HG03558 (cell line): ENCODE data around the gene SERPINE2.
A peak's percentile ranks its signal among the peaks of the same experiment; 100 is the strongest.

Source experiments
- ATAC-seq: cut with Tn5 transposase; IDR thresholded peaks from one replicate; pipeline ENCODE4 v1.9.1; 2021; ENCODE audit warnings: moderate number of reproducible peaks; ENCODE audit not compliant: unreplicated experiment; ENCODE audit errors: extremely low read depth

The SERPINE2 gene

GRCh38 chr2:223980803-223981202 lies 58.3 kb downstream of the SERPINE2 start:
- ATAC-seq: no peak

GRCh38 chr2:223980397-223980735 lies 58.7 kb downstream of the SERPINE2 start:
- ATAC-seq: no peak

- no peak for ATAC-seq
These were observed 59.2 kb downstream of the SERPINE2 start for GRCh38 chr2:223979730-223980396.

GRCh38 chr2:223978451-223978850 lies 60.6 kb downstream of the SERPINE2 start:
- ATAC-seq: no peak

GRCh38 chr2:223976635-223977226 lies 62.4 kb downstream of the SERPINE2 start:
- no peak for ATAC-seq

GRCh38 chr2:223973606-223974005 lies 65.5 kb downstream of the SERPINE2 start:
- ATAC-seq: no peak

- ATAC-seq: no peak
These were observed 66.4 kb downstream of the SERPINE2 start for GRCh38 chr2:223972656-223973102.

GRCh38 chr2:223971731-223972130 lies 67.4 kb downstream of the SERPINE2 start:
- ATAC-seq: no peak

GRCh38 chr2:223970343-223971128 lies 68.5 kb downstream of the SERPINE2 start:
- ATAC-seq: no peak

- no peak for ATAC-seq
These were observed 69.2 kb downstream of the SERPINE2 start for GRCh38 chr2:223969856-223970255.

GRCh38 chr2:223969315-223969714 lies 69.8 kb downstream of the SERPINE2 start:
- no peak for ATAC-seq

GRCh38 chr2:223967981-223968380 lies 71.1 kb downstream of the SERPINE2 start:
- no peak for ATAC-seq

GRCh38 chr2:223959688-223960087 lies 79.4 kb downstream of the SERPINE2 start:
- no peak for ATAC-seq

- peak; percentile 57 for ATAC-seq
These were observed 81.8 kb downstream of the SERPINE2 start, which contains the start of gene MRPL44 for GRCh38 chr2:223957092-223957851. TSS of gene MRPL44 (plus strand) at chr2:223957463. CDS start at chr2:223957473, 10 bp downstream.

GRCh38 chr2:223956300-223956699 lies 82.8 kb downstream of the SERPINE2 start:
- peak; percentile 33 for ATAC-seq

- no peak for ATAC-seq
These were observed 84.7 kb downstream of the SERPINE2 start for GRCh38 chr2:223954401-223954800.

GRCh38 chr2:223952280-223952968 lies 86.7 kb downstream of the SERPINE2 start:
- peak; percentile 33 for ATAC-seq

GRCh38 chr2:223950448-223951347 lies 88.4 kb downstream of the SERPINE2 start:
- no peak for ATAC-seq

GRCh38 chr2:223949241-223949840 lies 89.7 kb downstream of the SERPINE2 start:
- ATAC-seq: no peak
